SK-N-SH treated with all-trans-retinoic acid at 6 μM for 48 hours (cell line): ENCODE measurements around the gene ANO9.

Source experiments
- ATAC-seq: fragments of 200-7000 bp; cut with Tn5 transposase; 3 replicates; pipeline ENCODE4 v1.9.1; 2020; ENCODE audit warnings: mild to moderate bottlenecking, moderate library complexity
- ARNTL ChIP-seq: fragments of 450-650 bp; formaldehyde crosslinking; IDR thresholded peaks from 2 replicates; pipeline ENCODE4 v1.5.0; 2020; ENCODE audit warnings: low read depth, mild to moderate bottlenecking, moderate library complexity, borderline replicate concordance
- BACH2 ChIP-seq: fragments of 250-450 bp; sonication (Bioruptor Pico); IDR thresholded peaks from 2 replicates; pipeline ENCODE4 v1.9.0; 2021; ENCODE audit warnings: mild to moderate bottlenecking, borderline replicate concordance
- CSDC2 ChIP-seq: fragments of 250-450 bp; sonication (Bioruptor Pico); IDR thresholded peaks from 2 replicates; pipeline ENCODE4 v1.5.0; 2020; ENCODE audit warnings: mild to moderate bottlenecking, moderate library complexity
- ESRRG ChIP-seq: fragments of 250-450 bp; sonication (Bioruptor Pico); IDR thresholded peaks from 2 replicates; pipeline ENCODE4 v1.6.1; 2021; ENCODE audit warnings: mild to moderate bottlenecking
- GLIS3 ChIP-seq: fragments of 250-450 bp; sonication (Bioruptor Pico); IDR thresholded peaks from 2 replicates; pipeline ENCODE4 v1.5.0; 2020; ENCODE audit warnings: mild to moderate bottlenecking, moderate library complexity
- ISL1 ChIP-seq: fragments of 250-450 bp; sonication (Bioruptor Pico); IDR thresholded peaks from 2 replicates; pipeline ENCODE4 v2.1.2; 2022; ENCODE audit warnings: mild to moderate bottlenecking, moderate library complexity
- OSR1 ChIP-seq: fragments of 250-450 bp; sonication (Bioruptor Pico); IDR thresholded peaks from 2 replicates; pipeline ENCODE4 v1.8.0; 2022; ENCODE audit warnings: moderate library complexity, mild to moderate bottlenecking, inconsistent platforms
- PPARA ChIP-seq: fragments of 250-450 bp; sonication (Bioruptor Pico); IDR thresholded peaks from 2 replicates; pipeline ENCODE4 v1.5.0; 2020; ENCODE audit warnings: mild to moderate bottlenecking, borderline replicate concordance
- SNAI2 ChIP-seq: fragments of 250-450 bp; sonication (Bioruptor Pico); IDR thresholded peaks from 2 replicates; pipeline ENCODE4 v1.5.0; 2020; ENCODE audit warnings: mild to moderate bottlenecking, moderate library complexity
- TOX ChIP-seq: fragments of 250-450 bp; sonication (Bioruptor Pico); IDR thresholded peaks from 2 replicates; pipeline ENCODE4 v1.8.0; 2021; ENCODE audit warnings: mild to moderate bottlenecking, moderate library complexity, borderline replicate concordance
- ZFP3 ChIP-seq: fragments of 250-450 bp; sonication (Bioruptor Pico); IDR thresholded peaks from 2 replicates; pipeline ENCODE4 v1.5.0; 2020; ENCODE audit warnings: mild to moderate bottlenecking, moderate library complexity
- ZFP30 ChIP-seq: fragments of 450-650 bp; formaldehyde crosslinking; IDR thresholded peaks from 2 replicates; pipeline ENCODE4 v1.5.0; 2022; ENCODE audit warnings: mild to moderate bottlenecking, moderate library complexity
- ZNF565 ChIP-seq: fragments of 450-650 bp; formaldehyde crosslinking; conservative IDR thresholded peaks from 2 replicates; pipeline ENCODE4 v1.5.0; 2020; ENCODE audit warnings: low read depth, mild to moderate bottlenecking, moderate library complexity
- ZNF70 ChIP-seq: fragments of 450-650 bp; formaldehyde crosslinking; IDR thresholded peaks from 2 replicates; pipeline ENCODE4 v1.5.0; 2020; ENCODE audit warnings: mild to moderate bottlenecking, moderate library complexity
- TF ChIP-seq, protein P1 (sequence below): fragments of 250-450 bp; sonication (Bioruptor Pico); IDR thresholded peaks from 2 replicates; pipeline ENCODE4 v1.5.0; 2020; ENCODE audit warnings: mild to moderate bottlenecking, moderate library complexity
- TF ChIP-seq, protein P2 (sequence below): fragments of 250-450 bp; sonication (Bioruptor Pico); IDR thresholded peaks from 2 replicates; pipeline ENCODE4 v1.8.0; 2020; ENCODE audit warnings: mild to moderate bottlenecking, moderate library complexity, borderline replicate concordance
- TF ChIP-seq, protein P3 (sequence below): fragments of 250-450 bp; sonication (Bioruptor Pico); IDR thresholded peaks from 2 replicates; pipeline ENCODE4 v1.5.1; 2020; ENCODE audit warnings: low read depth, mild to moderate bottlenecking, moderate library complexity
- TF ChIP-seq, protein P4 (sequence below): fragments of 250-450 bp; sonication (Bioruptor Pico); IDR thresholded peaks from 2 replicates; pipeline ENCODE4 v1.8.0; 2021; ENCODE audit warnings: low read depth, mild to moderate bottlenecking, moderate library complexity, borderline replicate concordance

Gene ANO9

DNA sequence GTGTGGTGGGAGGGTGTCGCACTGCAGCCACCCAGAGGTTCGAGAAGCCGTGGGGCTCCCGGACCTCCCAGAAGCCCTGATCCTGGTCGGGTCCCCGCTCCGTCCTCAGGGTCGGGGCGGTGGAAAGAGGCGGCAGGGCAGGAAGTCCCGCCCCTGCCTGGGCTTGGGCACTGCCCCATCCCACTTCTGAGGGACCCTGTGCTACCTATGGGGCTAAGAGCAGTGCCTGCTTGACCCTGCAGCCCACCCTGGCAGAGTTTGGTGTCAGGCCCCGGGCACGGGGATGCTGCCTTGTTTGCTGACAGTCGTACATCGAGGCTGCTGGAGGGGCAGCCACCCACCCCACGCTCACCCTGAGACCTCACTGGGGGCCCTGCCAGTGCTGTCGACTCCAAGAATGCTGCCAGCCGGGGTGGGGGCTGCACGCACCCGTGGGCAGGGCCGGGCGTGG is 45.8 kb upstream of the ANO9 start (continued):
- TF ChIP-seq, protein P1, sequence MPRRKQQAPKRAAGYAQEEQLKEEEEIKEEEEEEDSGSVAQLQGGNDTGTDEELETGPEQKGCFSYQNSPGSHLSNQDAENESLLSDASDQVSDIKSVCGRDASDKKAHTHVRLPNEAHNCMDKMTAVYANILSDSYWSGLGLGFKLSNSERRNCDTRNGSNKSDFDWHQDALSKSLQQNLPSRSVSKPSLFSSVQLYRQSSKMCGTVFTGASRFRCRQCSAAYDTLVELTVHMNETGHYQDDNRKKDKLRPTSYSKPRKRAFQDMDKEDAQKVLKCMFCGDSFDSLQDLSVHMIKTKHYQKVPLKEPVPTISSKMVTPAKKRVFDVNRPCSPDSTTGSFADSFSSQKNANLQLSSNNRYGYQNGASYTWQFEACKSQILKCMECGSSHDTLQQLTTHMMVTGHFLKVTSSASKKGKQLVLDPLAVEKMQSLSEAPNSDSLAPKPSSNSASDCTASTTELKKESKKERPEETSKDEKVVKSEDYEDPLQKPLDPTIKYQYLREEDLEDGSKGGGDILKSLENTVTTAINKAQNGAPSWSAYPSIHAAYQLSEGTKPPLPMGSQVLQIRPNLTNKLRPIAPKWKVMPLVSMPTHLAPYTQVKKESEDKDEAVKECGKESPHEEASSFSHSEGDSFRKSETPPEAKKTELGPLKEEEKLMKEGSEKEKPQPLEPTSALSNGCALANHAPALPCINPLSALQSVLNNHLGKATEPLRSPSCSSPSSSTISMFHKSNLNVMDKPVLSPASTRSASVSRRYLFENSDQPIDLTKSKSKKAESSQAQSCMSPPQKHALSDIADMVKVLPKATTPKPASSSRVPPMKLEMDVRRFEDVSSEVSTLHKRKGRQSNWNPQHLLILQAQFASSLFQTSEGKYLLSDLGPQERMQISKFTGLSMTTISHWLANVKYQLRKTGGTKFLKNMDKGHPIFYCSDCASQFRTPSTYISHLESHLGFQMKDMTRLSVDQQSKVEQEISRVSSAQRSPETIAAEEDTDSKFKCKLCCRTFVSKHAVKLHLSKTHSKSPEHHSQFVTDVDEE: no peak
- TF ChIP-seq TOX (CRISPR knock-in tag) (no peak), ARNTL (no peak)

DNA sequence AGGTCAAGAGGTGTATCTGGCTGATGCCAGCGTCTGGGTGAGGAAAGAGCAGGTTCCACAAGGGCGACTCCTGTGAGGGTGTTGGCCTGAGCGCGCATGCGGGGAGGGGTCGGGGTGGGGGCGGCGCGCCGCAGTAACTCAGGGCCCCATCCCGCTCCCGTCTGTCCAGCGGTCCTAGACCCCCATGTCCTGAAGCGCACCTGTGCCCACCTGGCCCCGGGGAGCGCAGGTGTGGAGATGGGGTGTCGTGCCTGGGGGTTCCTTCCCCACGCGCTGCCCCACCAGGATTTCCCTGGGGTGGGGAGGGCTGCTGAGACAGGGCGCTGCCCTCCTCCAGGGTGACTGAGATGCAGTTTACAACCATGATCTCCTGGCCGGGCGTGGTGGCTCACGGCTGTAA is 44.4 kb upstream of the ANO9 start:
- TF ChIP-seq ZNF565 (no peak), ZFP30 (CRISPR knock-in tag) (no peak), OSR1 (CRISPR knock-in tag) (no peak), SNAI2 (CRISPR knock-in tag) (no peak), BACH2 (CRISPR knock-in tag) (no peak), ISL1 (CRISPR knock-in tag) (no peak), ESRRG (no peak), TOX (CRISPR knock-in tag) (no peak), CSDC2 (CRISPR knock-in tag) (no peak), ZFP3 (CRISPR knock-in tag) (no peak), GLIS3 (CRISPR knock-in tag) (no peak), ARNTL (no peak), PPARA (CRISPR knock-in tag) (no peak), ZNF70 (CRISPR knock-in tag) (no peak)
- TF ChIP-seq, protein P2, sequence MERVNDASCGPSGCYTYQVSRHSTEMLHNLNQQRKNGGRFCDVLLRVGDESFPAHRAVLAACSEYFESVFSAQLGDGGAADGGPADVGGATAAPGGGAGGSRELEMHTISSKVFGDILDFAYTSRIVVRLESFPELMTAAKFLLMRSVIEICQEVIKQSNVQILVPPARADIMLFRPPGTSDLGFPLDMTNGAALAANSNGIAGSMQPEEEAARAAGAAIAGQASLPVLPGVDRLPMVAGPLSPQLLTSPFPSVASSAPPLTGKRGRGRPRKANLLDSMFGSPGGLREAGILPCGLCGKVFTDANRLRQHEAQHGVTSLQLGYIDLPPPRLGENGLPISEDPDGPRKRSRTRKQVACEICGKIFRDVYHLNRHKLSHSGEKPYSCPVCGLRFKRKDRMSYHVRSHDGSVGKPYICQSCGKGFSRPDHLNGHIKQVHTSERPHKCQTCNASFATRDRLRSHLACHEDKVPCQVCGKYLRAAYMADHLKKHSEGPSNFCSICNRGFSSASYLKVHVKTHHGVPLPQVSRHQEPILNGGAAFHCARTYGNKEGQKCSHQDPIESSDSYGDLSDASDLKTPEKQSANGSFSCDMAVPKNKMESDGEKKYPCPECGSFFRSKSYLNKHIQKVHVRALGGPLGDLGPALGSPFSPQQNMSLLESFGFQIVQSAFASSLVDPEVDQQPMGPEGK (CRISPR knock-in tag): no peak
- TF ChIP-seq, protein P1: no peak
- TF ChIP-seq, protein P3, sequence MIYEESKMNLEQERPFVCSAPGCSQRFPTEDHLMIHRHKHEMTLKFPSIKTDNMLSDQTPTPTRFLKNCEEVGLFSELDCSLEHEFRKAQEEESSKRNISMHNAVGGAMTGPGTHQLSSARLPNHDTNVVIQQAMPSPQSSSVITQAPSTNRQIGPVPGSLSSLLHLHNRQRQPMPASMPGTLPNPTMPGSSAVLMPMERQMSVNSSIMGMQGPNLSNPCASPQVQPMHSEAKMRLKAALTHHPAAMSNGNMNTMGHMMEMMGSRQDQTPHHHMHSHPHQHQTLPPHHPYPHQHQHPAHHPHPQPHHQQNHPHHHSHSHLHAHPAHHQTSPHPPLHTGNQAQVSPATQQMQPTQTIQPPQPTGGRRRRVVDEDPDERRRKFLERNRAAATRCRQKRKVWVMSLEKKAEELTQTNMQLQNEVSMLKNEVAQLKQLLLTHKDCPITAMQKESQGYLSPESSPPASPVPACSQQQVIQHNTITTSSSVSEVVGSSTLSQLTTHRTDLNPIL: no peak
- no peak for ATAC-seq

DNA sequence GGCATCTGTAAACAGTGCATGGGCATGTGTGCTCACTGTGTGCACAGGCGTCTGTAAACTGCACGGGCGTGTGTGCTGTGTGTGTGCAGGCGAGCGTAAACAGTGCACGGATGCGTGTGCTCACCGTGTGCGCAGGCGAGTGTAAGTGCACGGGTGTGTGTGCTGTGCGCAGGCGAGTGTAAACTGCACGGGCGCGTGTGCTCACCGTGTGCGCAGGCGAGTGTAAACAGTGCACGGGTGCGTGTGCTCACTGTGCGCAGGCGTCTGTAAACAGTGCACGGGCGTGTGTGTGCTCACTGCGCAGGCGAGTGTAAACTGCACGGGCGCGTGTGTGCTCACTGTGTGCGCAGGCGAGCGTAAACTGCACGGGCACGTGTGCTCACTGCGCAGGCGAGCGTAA is 42.8 kb upstream of the ANO9 start:
- TF ChIP-seq ZFP30 (CRISPR knock-in tag) (no peak), ISL1 (CRISPR knock-in tag) (no peak), BACH2 (CRISPR knock-in tag) (no peak), SNAI2 (CRISPR knock-in tag) (no peak), PPARA (CRISPR knock-in tag) (no peak), ESRRG (no peak), GLIS3 (CRISPR knock-in tag) (no peak), TOX (CRISPR knock-in tag) (no peak), ZNF565 (no peak), CSDC2 (CRISPR knock-in tag) (no peak)
- TF ChIP-seq, protein P4, sequence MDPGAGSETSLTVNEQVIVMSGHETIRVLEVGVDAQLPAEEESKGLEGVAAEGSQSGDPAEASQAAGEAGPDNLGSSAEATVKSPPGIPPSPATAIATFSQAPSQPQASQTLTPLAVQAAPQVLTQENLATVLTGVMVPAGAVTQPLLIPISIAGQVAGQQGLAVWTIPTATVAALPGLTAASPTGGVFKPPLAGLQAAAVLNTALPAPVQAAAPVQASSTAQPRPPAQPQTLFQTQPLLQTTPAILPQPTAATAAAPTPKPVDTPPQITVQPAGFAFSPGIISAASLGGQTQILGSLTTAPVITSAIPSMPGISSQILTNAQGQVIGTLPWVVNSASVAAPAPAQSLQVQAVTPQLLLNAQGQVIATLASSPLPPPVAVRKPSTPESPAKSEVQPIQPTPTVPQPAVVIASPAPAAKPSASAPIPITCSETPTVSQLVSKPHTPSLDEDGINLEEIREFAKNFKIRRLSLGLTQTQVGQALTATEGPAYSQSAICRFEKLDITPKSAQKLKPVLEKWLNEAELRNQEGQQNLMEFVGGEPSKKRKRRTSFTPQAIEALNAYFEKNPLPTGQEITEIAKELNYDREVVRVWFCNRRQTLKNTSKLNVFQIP (CRISPR knock-in tag): no peak
- TF ChIP-seq, protein P3: no peak
- TF ChIP-seq, protein P2 (CRISPR knock-in tag): no peak
- ATAC-seq: no peak
